Measurements from ENCODE around the gene XPNPEP2. TPM values are rescaled to one million over a fixed set of nuclear protein-coding genes. Genes with fewer than 3 reads are reported as not detected.

Gene XPNPEP2
- total RNA-seq, 1 experiment from 2014 or later, result not detected

- no peaks in the 10 kb centered on the region for H3K9me3 ChIP-seq (ENCODE audit: control insufficient read depth, insufficient read depth, low read depth, low read length)
- ATAC-seq (no peak), DNase-seq (ENCODE audit: low read depth, low spot score) (no peak)
- POLR2A ChIA-PET, result no interaction called here
- H3K4me3 ChIP-seq (ENCODE audit: low read depth in 2 of 2, low read length in 2 of 2), result no peak overlapping the region
- no peaks in the 10 kb centered on the region for H3K4me1 ChIP-seq (ENCODE audit: control insufficient read depth, insufficient read depth, low read length)
- no TSS peak for BruUV-seq (replicated peaks)
- in situ Hi-C loops (cut with HindIII; ENCODE audit: low pct_unique_long_range_greater_than_20kb, low sequenced_read_pairs), result no loop called here
- H3K36me3 ChIP-seq (ENCODE audit: control insufficient read depth, insufficient read depth, low read length), result no peaks in the 10 kb centered on the region
- H3K27me3 ChIP-seq (ENCODE audit: control insufficient read depth, insufficient read depth, low read length), result no peaks in the 10 kb centered on the region
- intact Hi-C loops (cut with micrococcal nuclease; ENCODE audit: unreplicated experiment), result no loop called here
- no peak overlapping the region for H3K27ac ChIP-seq (ENCODE audit: low read length)
- CTCF ChIA-PET, result no interaction called here
- TF ChIP-seq SIN3A (IDR thresholded peaks at IDR 0.05; ENCODE audit: borderline replicate concordance, insufficient read depth, low read depth, low read length), result no peak
- no peak for TF ChIP-seq POLR2AphosphoS5 (IDR thresholded peaks at IDR 0.05; ENCODE audit: low read depth, low read length)
- TF ChIP-seq TCF7L2 (IDR thresholded peaks at IDR 0.05; ENCODE audit: low read depth, low read length), result no peak
- TF ChIP-seq CTCF (IDR thresholded peaks at IDR 0.05), result no peak
- TF ChIP-seq REST (IDR thresholded peaks at IDR 0.05; ENCODE audit: insufficient read depth in 1 of 2, low read depth in 2 of 2, low read length in 1 of 2), result no peak
These were observed 32.8 kb upstream of the XPNPEP2 start for GRCh38 chrX:129705988-129706387.

GRCh38 chrX:129706400-129707072, 32.2 kb upstream of the XPNPEP2 start:
- no peak; the same call in 1 of the 2 replicates for ATAC-seq
- no peak overlapping the region for H3K27ac ChIP-seq (ENCODE audit: low read length)
- POLR2A ChIA-PET, result no interaction called here
- intact Hi-C loops (cut with micrococcal nuclease; ENCODE audit: unreplicated experiment) (no loop called here), in situ Hi-C loops (cut with HindIII; ENCODE audit: low pct_unique_long_range_greater_than_20kb, low sequenced_read_pairs) (no loop called here)
- CTCF ChIA-PET, result interaction anchor here (0.6 kb wide), 1 partner anchor 19 kb away, joined by 3 read pairs; no protein-coding TSS in a partner anchor
- no peaks in the 10 kb centered on the region for H3K36me3 ChIP-seq (ENCODE audit: control insufficient read depth, insufficient read depth, low read length)
- H3K27me3 ChIP-seq (ENCODE audit: control insufficient read depth, insufficient read depth, low read length), result no peaks in the 10 kb centered on the region
- no peak overlapping the region for H3K4me3 ChIP-seq (ENCODE audit: low read depth in 2 of 2, low read length in 2 of 2)
- no peak for DNase-seq (ENCODE audit: low read depth, low spot score)
- no peaks in the 10 kb centered on the region for H3K9me3 ChIP-seq (ENCODE audit: control insufficient read depth, insufficient read depth, low read depth, low read length)
- H3K4me1 ChIP-seq (ENCODE audit: control insufficient read depth, insufficient read depth, low read length), result no peaks in the 10 kb centered on the region
- no peak for TF ChIP-seq CTCF (IDR thresholded peaks at IDR 0.05)
- TF ChIP-seq REST (IDR thresholded peaks at IDR 0.05; ENCODE audit: insufficient read depth in 1 of 2, low read depth in 2 of 2, low read length in 1 of 2), result no peak
- no peak for TF ChIP-seq TCF7L2 (IDR thresholded peaks at IDR 0.05; ENCODE audit: low read depth, low read length)
- TF ChIP-seq SIN3A (IDR thresholded peaks at IDR 0.05; ENCODE audit: borderline replicate concordance, insufficient read depth, low read depth, low read length), result no peak
- no TSS peak for BruUV-seq (replicated peaks)
